Astrocyte (in vitro differentiated cells and primary cell): ENCODE data around the gene PPP2R2B. TPM values are rescaled to one million over a fixed set of nuclear protein-coding genes. Genes with fewer than 3 reads are reported as not detected.
A peak's percentile ranks its signal among the peaks of the same experiment; 100 is the strongest.

Experiments
- DNase-seq: peaks from one replicate; pipeline ENCODE4 v3.0.0-alpha.2; 2010; ENCODE audit warnings: low read depth
- FAIRE-seq: peaks from 2 replicates; lab custom pipeline; 2011; peaks lifted over from hg19 to GRCh38; lab: Jason Lieb, UNC
- H2AFZ ChIP-seq: 2 replicates; pipeline ENCODE4 v1.6.0; 2012; ENCODE audit warnings: low read depth, low read length, inconsistent platforms
- H3K27ac ChIP-seq: 2 replicates; pipeline ENCODE4 v1.5.1; 2011; ENCODE audit warnings: low read depth, low read length, inconsistent platforms
- H3K27me3 ChIP-seq: 2 replicates; pipeline ENCODE4 v1.6.0; 2011; ENCODE audit warnings: low read length, inconsistent platforms; ENCODE audit not compliant: insufficient read depth
- H3K36me3 ChIP-seq: 2 replicates; pipeline ENCODE4 v1.5.1; 2011; ENCODE audit warnings: low read length, inconsistent platforms; ENCODE audit not compliant: insufficient read depth
- H3K4me1 ChIP-seq: 2 replicates; pipeline ENCODE4 v1.5.1; 2011; ENCODE audit warnings: low read length, inconsistent platforms; ENCODE audit not compliant: insufficient read depth
- H3K4me2 ChIP-seq: 2 replicates; pipeline ENCODE4 v1.6.0; 2012; ENCODE audit warnings: low read length, inconsistent platforms
- H3K4me3 ChIP-seq: 2 replicates; pipeline ENCODE4 v1.5.1; 2011; ENCODE audit warnings: low read depth, mild to moderate bottlenecking, low read length, inconsistent platforms; ENCODE audit not compliant: insufficient read depth
- H3K79me2 ChIP-seq: 2 replicates; pipeline ENCODE4 v1.6.0; 2012; ENCODE audit warnings: mild to moderate bottlenecking, low read length, inconsistent platforms; ENCODE audit not compliant: insufficient read depth
- H3K9ac ChIP-seq: 2 replicates; pipeline ENCODE4 v1.6.0; 2012; ENCODE audit warnings: mild to moderate bottlenecking, low read length, inconsistent platforms
- H3K9me3 ChIP-seq: 2 replicates; pipeline ENCODE4 v1.5.1; 2012; ENCODE audit warnings: low read depth, mild to moderate bottlenecking, low read length, inconsistent platforms; ENCODE audit not compliant: insufficient read depth
- H4K20me1 ChIP-seq: 2 replicates; pipeline ENCODE4 v1.6.0; 2012; ENCODE audit warnings: low read length, inconsistent platforms; ENCODE audit not compliant: insufficient read depth
- H3K27ac Mint-ChIP-seq: one replicate; pipeline ENCODE4 v1.8.0; 2021; ENCODE audit warnings: mild to moderate bottlenecking, mixed read lengths; ENCODE audit not compliant: unreplicated experiment
- H3K27me3 Mint-ChIP-seq: one replicate; pipeline ENCODE4 v1.8.0; 2021; ENCODE audit warnings: low read depth, mixed read lengths; ENCODE audit not compliant: unreplicated experiment
- H3K36me3 Mint-ChIP-seq: one replicate; pipeline ENCODE4 v1.8.0; 2021; ENCODE audit warnings: low read depth, mixed read lengths; ENCODE audit not compliant: unreplicated experiment
- H3K4me1 Mint-ChIP-seq: one replicate; pipeline ENCODE4 v1.8.0; 2021; ENCODE audit warnings: low read depth, mixed read lengths; ENCODE audit not compliant: unreplicated experiment
- H3K4me3 Mint-ChIP-seq: one replicate; pipeline ENCODE4 v1.8.0; 2021; ENCODE audit warnings: mild to moderate bottlenecking, moderate library complexity, mixed read lengths; ENCODE audit not compliant: unreplicated experiment
- H3K9me3 Mint-ChIP-seq: one replicate; pipeline ENCODE4 v1.8.0; 2021; ENCODE audit warnings: mild to moderate bottlenecking, mixed read lengths; ENCODE audit not compliant: unreplicated experiment
- EZH2 ChIP-seq: IDR thresholded peaks from 2 replicates; pipeline ENCODE4 v1.6.1; 2012; ENCODE audit warnings: mild to moderate bottlenecking, low read length, inconsistent platforms; ENCODE audit not compliant: insufficient read depth
- total RNA-seq: library from RNA; stranded (reverse); gene quantifications from 2 replicates; pipeline ENCODE4 v1.2.1, GENCODE V29; 2021
- TF ChIP-seq, protein P1 (sequence below): IDR thresholded peaks from 2 replicates; pipeline ENCODE4 v1.5.1; 2011; ENCODE audit warnings: low read depth, mild to moderate bottlenecking, inconsistent platforms, low read length, moderate library complexity; ENCODE audit not compliant: insufficient read depth

PPP2R2B gene
- total RNA-seq, 1 donor from 2014 or later, result 5.2 TPM

- no peaks in the 10 kb centered on the region for H3K9me3 Mint-ChIP-seq
- no peaks in the 10 kb centered on the region for H3K36me3 Mint-ChIP-seq
- Histone ChIP-seq H3K4me3 (no peak overlapping the region), H4K20me1 (no peaks in the 10 kb centered on the region), H2AFZ (no peak overlapping the region), H3K4me2 (no peak overlapping the region), H3K27me3 (no peaks in the 10 kb centered on the region), H3K4me1 (no peaks in the 10 kb centered on the region), H3K36me3 (no peaks in the 10 kb centered on the region), H3K9ac (no peak overlapping the region), H3K79me2 (no peaks in the 10 kb centered on the region), H3K9me3 (no peaks in the 10 kb centered on the region), H3K27ac (no peak overlapping the region)
- TF ChIP-seq, protein P1, sequence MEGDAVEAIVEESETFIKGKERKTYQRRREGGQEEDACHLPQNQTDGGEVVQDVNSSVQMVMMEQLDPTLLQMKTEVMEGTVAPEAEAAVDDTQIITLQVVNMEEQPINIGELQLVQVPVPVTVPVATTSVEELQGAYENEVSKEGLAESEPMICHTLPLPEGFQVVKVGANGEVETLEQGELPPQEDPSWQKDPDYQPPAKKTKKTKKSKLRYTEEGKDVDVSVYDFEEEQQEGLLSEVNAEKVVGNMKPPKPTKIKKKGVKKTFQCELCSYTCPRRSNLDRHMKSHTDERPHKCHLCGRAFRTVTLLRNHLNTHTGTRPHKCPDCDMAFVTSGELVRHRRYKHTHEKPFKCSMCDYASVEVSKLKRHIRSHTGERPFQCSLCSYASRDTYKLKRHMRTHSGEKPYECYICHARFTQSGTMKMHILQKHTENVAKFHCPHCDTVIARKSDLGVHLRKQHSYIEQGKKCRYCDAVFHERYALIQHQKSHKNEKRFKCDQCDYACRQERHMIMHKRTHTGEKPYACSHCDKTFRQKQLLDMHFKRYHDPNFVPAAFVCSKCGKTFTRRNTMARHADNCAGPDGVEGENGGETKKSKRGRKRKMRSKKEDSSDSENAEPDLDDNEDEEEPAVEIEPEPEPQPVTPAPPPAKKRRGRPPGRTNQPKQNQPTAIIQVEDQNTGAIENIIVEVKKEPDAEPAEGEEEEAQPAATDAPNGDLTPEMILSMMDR, result no peak
- no peak for TF ChIP-seq EZH2
- no peak overlapping the region for H3K4me3 Mint-ChIP-seq
- DNase-seq (peak; percentile 56), FAIRE-seq (no peak)
- no peaks in the 10 kb centered on the region for H3K4me1 Mint-ChIP-seq
- no peaks in the 10 kb centered on the region for H3K27me3 Mint-ChIP-seq
- no peak overlapping the region for H3K27ac Mint-ChIP-seq
Measured at GRCh38 chr5:146772881-146773466, 105.6 kb downstream of the PPP2R2B start.

GRCh38 chr5:146770980-146771379 lies 107.6 kb downstream of the PPP2R2B start:
- peaks cover 4% of the 10 kb centered on the region for H3K4me1 Mint-ChIP-seq
- Histone ChIP-seq H3K79me2 (no peaks in the 10 kb centered on the region), H3K27ac (no peak overlapping the region), H3K27me3 (no peaks in the 10 kb centered on the region), H3K4me3 (no peak overlapping the region), H2AFZ (no peak overlapping the region), H3K4me2 (no peak overlapping the region), H4K20me1 (no peaks in the 10 kb centered on the region), H3K4me1 (peaks cover 3% of the 10 kb centered on the region), H3K9ac (no peak overlapping the region), H3K36me3 (no peaks in the 10 kb centered on the region), H3K9me3 (no peaks in the 10 kb centered on the region)
- no peaks in the 10 kb centered on the region for H3K36me3 Mint-ChIP-seq
- H3K27ac Mint-ChIP-seq, result no peak overlapping the region
- H3K9me3 Mint-ChIP-seq, result no peaks in the 10 kb centered on the region
- no peaks in the 10 kb centered on the region for H3K27me3 Mint-ChIP-seq
- no peak for FAIRE-seq
- TF ChIP-seq, protein P1, result no peak
- TF ChIP-seq EZH2, result no peak
- H3K4me3 Mint-ChIP-seq, result no peak overlapping the region
- no peak for DNase-seq

DNA sequence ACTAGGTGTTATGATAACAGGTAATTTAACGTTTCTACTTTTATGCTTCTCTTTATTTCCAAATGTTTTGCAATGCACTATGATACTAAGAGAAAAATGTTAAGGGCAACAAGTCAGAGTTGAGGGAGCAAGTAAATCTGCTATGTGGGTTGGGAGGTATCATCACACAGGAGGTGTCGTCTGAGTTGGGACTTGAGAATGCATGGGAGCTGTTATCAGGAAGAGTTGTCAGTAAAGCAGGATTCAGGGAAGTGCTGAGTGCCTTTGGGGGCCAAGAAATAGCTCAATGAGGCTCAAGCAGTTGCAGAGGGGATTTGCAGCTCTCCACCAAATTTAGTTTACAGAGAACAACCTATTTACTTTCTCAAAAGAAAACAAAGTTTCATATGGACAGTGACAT lies 108.0 kb downstream of the PPP2R2B start:
- Histone ChIP-seq H3K27ac (no peak overlapping the region), H3K4me1 (peaks cover 8% of the 10 kb centered on the region), H3K36me3 (no peaks in the 10 kb centered on the region), H3K79me2 (no peaks in the 10 kb centered on the region), H3K4me3 (no peak overlapping the region), H3K9ac (no peak overlapping the region), H3K9me3 (no peaks in the 10 kb centered on the region), H3K4me2 (no peak overlapping the region), H4K20me1 (no peaks in the 10 kb centered on the region), H2AFZ (no peak overlapping the region), H3K27me3 (no peaks in the 10 kb centered on the region)
- Mint-ChIP-seq H3K27ac (no peak overlapping the region), H3K9me3 (no peaks in the 10 kb centered on the region), H3K4me3 (no peak overlapping the region), H3K4me1 (peaks cover 7% of the 10 kb centered on the region), H3K27me3 (no peaks in the 10 kb centered on the region), H3K36me3 (no peaks in the 10 kb centered on the region)
- DNase-seq, result no peak
- TF ChIP-seq, protein P1, result no peak
- no peak for TF ChIP-seq EZH2
- no peak for FAIRE-seq
